ENCODE results near the gene CNBP. TPM values are rescaled to one million over a fixed set of nuclear protein-coding genes. Genes with fewer than 3 reads are reported as not detected.
A peak's percentile ranks its signal among the peaks of the same experiment; 100 is the strongest.
"Not testable (repeated sequence)": the region's sequence is repeated elsewhere in the genome, so short reads cannot be mapped to it uniquely, and the experiment has no call there.

Gene CNBP
- total and polyA plus RNA-seq, 2 donors (not counting 1 experiment from before 2014, with no cell fraction given), result 317 to 369 TPM

DNA sequence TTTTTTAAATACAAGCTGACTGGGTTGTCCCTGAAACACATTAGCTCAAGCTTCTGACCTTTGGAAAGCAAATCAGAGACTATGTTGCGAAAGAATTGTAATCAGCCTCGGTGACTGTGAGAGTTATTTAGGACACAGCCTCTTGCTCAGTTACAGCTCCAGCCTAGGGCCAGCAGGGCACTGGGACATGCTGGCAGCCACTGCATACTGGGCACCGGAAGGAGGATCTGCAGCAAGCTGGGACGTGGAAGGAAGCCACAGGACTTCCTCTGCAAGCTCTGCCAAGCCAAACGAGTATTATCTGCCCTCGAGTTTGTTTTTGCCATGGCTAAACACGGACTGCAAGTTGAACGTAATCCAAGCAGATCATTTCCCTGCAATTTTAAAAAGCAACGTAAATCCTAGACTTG lies 41.3 kb upstream of the CNBP start:
- DNase-seq (ENCODE audit: low read depth in 2 of 2), result peak; percentile 62 to 82
- Histone ChIP-seq H2AFZ (ENCODE audit: low read length) (peak overlapping the region; percentile 72), H3K36me3 (ENCODE audit: control insufficient read depth, insufficient read depth, low read length) (no peaks in the 10 kb centered on the region), H3K9ac (ENCODE audit: insufficient read depth, low read length) (no peak overlapping the region), H3K79me2 (ENCODE audit: control insufficient read depth, insufficient read depth, low read length) (no peaks in the 10 kb centered on the region), H3K4me1 (ENCODE audit: control insufficient read depth, extremely low read depth, insufficient read depth, low read length) (peaks cover 18% of the 10 kb centered on the region), H3K9me3 (ENCODE audit: control insufficient read depth, insufficient read depth, low read depth, low read length) (no peaks in the 10 kb centered on the region), H3K27ac (ENCODE audit: insufficient read depth, low read length) (peak overlapping the region; percentile 13), H4K20me1 (ENCODE audit: control insufficient read depth, extremely low read depth, insufficient read depth, low read length) (no peaks in the 10 kb centered on the region), H3K4me3 (replicated peaks in 1 of 4; ENCODE audit: control extremely low read depth in 1 of 4, insufficient read depth in 1 of 4, low read depth in 3 of 4, low read length in 4 of 4) (peak overlapping the region in 3 of 4 experiments; percentile 20 to 46 (median 22)), H3K27me3 (ENCODE audit: control insufficient read depth, insufficient read depth, low read length) (no peaks in the 10 kb centered on the region), H3K4me2 (ENCODE audit: extremely low read depth, insufficient read depth, low read length) (peak overlapping the region; percentile 53)
- TF ChIP-seq EZH2 (IDR thresholded peaks at IDR 0.05; ENCODE audit: low read length, missing control alignments), result no peak
- no peak for TF ChIP-seq CTCF (conservative IDR thresholded peaks at IDR 0.05 in 1 of 2, IDR thresholded peaks at IDR 0.05 in 1 of 2; ENCODE audit: low read depth in 1 of 2, low read length in 2 of 2)

DNA sequence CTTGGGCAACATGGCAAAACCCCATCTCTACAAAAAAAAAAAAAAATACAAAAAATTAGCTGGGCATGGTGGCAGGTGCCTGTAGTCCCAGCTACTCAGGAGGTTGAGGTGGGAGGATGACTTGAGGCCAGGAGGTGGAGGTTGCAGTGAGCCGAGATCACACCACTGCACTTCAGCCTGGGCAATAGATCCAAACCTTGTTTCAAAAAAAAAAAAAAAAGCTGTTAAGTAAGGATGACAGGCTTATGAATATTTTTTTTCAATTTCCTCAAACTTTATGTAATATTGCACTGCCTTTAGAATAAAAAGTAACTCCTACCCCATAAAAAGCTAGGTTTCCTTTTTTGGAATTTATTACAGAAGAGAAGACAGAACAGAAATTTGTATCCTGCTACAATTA lies 40.7 kb upstream of the CNBP start:
- not testable (repeated sequence) for DNase-seq (ENCODE audit: low read depth in 2 of 2); H3K27ac ChIP-seq (ENCODE audit: insufficient read depth, low read length); H3K9ac ChIP-seq (ENCODE audit: insufficient read depth, low read length); H3K36me3 ChIP-seq (ENCODE audit: control insufficient read depth, insufficient read depth, low read length); H3K9me3 ChIP-seq (ENCODE audit: control insufficient read depth, insufficient read depth, low read depth, low read length); H3K79me2 ChIP-seq (ENCODE audit: control insufficient read depth, insufficient read depth, low read length); H2AFZ ChIP-seq (ENCODE audit: low read length); H4K20me1 ChIP-seq (ENCODE audit: control insufficient read depth, extremely low read depth, insufficient read depth, low read length); H3K4me3 ChIP-seq (replicated peaks in 1 of 4; ENCODE audit: control extremely low read depth in 1 of 4, insufficient read depth in 1 of 4, low read depth in 3 of 4, low read length in 4 of 4); H3K27me3 ChIP-seq (ENCODE audit: control insufficient read depth, insufficient read depth, low read length)
- H3K4me1 ChIP-seq (ENCODE audit: control insufficient read depth, extremely low read depth, insufficient read depth, low read length), result peaks cover 16% of the 10 kb centered on the region
- peak overlapping the region; percentile 29 for H3K4me2 ChIP-seq (ENCODE audit: extremely low read depth, insufficient read depth, low read length)

DNA sequence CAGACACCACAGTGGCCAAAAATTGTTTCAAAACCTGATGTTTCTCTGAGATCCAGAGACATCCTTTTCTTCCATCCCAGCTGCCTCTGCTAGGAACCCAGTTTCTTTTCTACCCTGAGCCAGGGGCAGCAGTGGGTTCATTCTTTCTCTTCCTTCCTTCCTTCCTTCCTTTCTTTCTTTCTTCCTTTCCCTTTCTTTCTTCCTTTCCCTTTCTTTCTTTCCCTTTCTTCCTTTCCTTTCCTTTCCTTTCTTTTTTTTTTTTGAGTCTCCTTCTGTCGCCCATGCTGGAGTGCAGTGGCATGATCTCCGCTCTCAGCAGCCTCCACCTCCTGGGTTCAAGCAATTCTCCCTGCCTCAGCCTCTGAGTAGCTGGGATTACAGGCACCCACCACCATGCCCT lies 35.0 kb upstream of the CNBP start:
- no peaks in the 10 kb centered on the region for H3K9me3 ChIP-seq (ENCODE audit: control insufficient read depth, insufficient read depth, low read depth, low read length)
- DNase-seq (ENCODE audit: low read depth in 2 of 2), result no peak
- no peaks in the 10 kb centered on the region for H3K27me3 ChIP-seq (ENCODE audit: control insufficient read depth, insufficient read depth, low read length)
- H3K4me2 ChIP-seq (ENCODE audit: extremely low read depth, insufficient read depth, low read length), result no peak overlapping the region
- TF ChIP-seq CTCF (conservative IDR thresholded peaks at IDR 0.05 in 1 of 2, IDR thresholded peaks at IDR 0.05 in 1 of 2; ENCODE audit: low read depth in 1 of 2, low read length in 2 of 2) (no peak), EZH2 (IDR thresholded peaks at IDR 0.05; ENCODE audit: low read length, missing control alignments) (no peak)
- H3K4me1 ChIP-seq (ENCODE audit: control insufficient read depth, extremely low read depth, insufficient read depth, low read length), result no peaks in the 10 kb centered on the region
- no peaks in the 10 kb centered on the region for H3K79me2 ChIP-seq (ENCODE audit: control insufficient read depth, insufficient read depth, low read length)
- H3K9ac ChIP-seq (ENCODE audit: insufficient read depth, low read length), result no peak overlapping the region
- H3K27ac ChIP-seq (ENCODE audit: insufficient read depth, low read length), result no peak overlapping the region
- no peak overlapping the region for H2AFZ ChIP-seq (ENCODE audit: low read length)
- no peak overlapping the region for H3K4me3 ChIP-seq (replicated peaks in 1 of 4; ENCODE audit: control extremely low read depth in 1 of 4, insufficient read depth in 1 of 4, low read depth in 3 of 4, low read length in 4 of 4)
- no peaks in the 10 kb centered on the region for H3K36me3 ChIP-seq (ENCODE audit: control insufficient read depth, insufficient read depth, low read length)
- no peaks in the 10 kb centered on the region for H4K20me1 ChIP-seq (ENCODE audit: control insufficient read depth, extremely low read depth, insufficient read depth, low read length)

All from fibroblast of lung (primary cell).